ENCODE measurements around the gene OR8B4.

DNA sequence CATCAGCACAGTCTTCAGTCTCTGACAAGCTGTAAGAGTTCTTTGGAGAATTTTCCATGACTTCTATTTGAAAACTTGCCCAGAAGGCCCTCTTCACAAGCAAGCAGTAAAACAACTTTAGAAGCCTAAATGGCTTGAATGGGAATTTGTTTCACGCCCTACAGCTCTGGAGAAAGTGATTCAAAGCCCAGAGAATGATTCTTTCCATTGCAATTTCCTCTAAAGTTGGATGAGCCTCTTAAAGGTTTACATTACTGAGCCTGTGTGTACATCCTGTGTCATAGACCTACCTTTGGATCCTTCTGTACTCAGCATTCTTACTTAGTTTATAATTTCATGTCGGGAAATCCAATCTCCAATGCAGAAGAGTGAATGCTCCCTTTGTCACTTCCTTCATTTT, 19.1 kb downstream of the OR8B4 start:
- no peak for TF ChIP-seq RARB (CRISPR knock-in tag; IDR thresholded peaks at IDR 0.05)
- no peak for TF ChIP-seq ARNTL (CRISPR knock-in tag; IDR thresholded peaks at IDR 0.05; ENCODE audit: borderline replicate concordance, low read depth)
- TF ChIP-seq OSR1 (CRISPR knock-in tag; IDR thresholded peaks at IDR 0.05) = no peak

Measured in SK-N-SH treated with all-trans-retinoic acid at 6 μM for 48 hours (cell line).